Gastroesophageal sphincter (tissue), 4 donors: ENCODE measurements around the gene DAAM1. TPM values are rescaled to one million over a fixed set of nuclear protein-coding genes. Genes with fewer than 3 reads are reported as not detected.

Source experiments
- ATAC-seq: fragments of 150-250 bp; one replicate; pipeline ENCODE4 v1.9.1; 2016; ENCODE audit warnings: mild to moderate bottlenecking, moderate library complexity
- H3K27ac ChIP-seq, 4 donors: fragments of 200-600 bp; sonication (generic) in 3 of 4; 1 replicate in 3 of 4; 2 replicates in 1 of 4; pipeline ENCODE4 v1.5.1; 2016 to 2019
- H3K27me3 ChIP-seq: fragments of 200-600 bp; sonication (generic); one replicate; pipeline ENCODE4 v1.5.1; 2019
- H3K36me3 ChIP-seq, 2 donors: fragments of 200-600 bp; sonication (generic); one replicate each; pipeline ENCODE4 v1.5.1; 2019; ENCODE audit warnings: control low read depth in 1 of 2
- H3K4me1 ChIP-seq, 3 donors: fragments of 200-600 bp; sonication (generic); 1 replicate in 2 of 3; 2 replicates in 1 of 3; pipeline ENCODE4 v1.5.1; 2016 to 2019; ENCODE audit warnings: control low read depth in 2 of 3
- H3K4me3 ChIP-seq, 2 donors: fragments of 200-600 bp; sonication (generic); one replicate each; pipeline ENCODE4 v1.5.1; 2019; ENCODE audit warnings: mild to moderate bottlenecking in 1 of 2, moderate library complexity in 1 of 2
- H3K9me3 ChIP-seq, 3 donors: fragments of 200-600 bp; sonication (generic); one replicate each; pipeline ENCODE4 v1.5.1; 2017 to 2019; ENCODE audit warnings: control low read depth in 2 of 3
- EP300 ChIP-seq: sonication (generic); formaldehyde crosslinking; IDR thresholded peaks from one replicate; pipeline ENCODE4 v1.6.1; 2017; ENCODE audit warnings: antibody characterized with exemption, mild to moderate bottlenecking
- POLR2A ChIP-seq, 2 donors: fragments of 450-650 bp; IDR thresholded peaks; one replicate each; pipeline ENCODE4 v1.6.1; 2017; ENCODE audit warnings: antibody characterized with exemption in 2 of 2, mild to moderate bottlenecking in 2 of 2, moderate library complexity in 1 of 2
- POLR2AphosphoS5 ChIP-seq: sonication (generic); formaldehyde crosslinking; IDR thresholded peaks from one replicate; pipeline ENCODE4 v1.6.1; 2017; ENCODE audit warnings: antibody characterized with exemption
- WGBS, 2 donors: methylation state at CpG; one replicate each; pipeline ENCODE4 v1.1.5; 2018; ENCODE audit warnings: low coverage in 1 of 2; 5-methylcytosine and 5-hydroxymethylcytosine counted together
- total RNA-seq, 4 donors: library from RNA; depleted of rRNA; stranded (reverse); fragments of >200 nt; gene quantifications; one replicate each; pipeline ENCODE4 v1.1.0, GENCODE V29; 2016
- TF ChIP-seq, protein P1 (sequence below), 4 experiments: fragments of 200-600 bp in 2 of 4; fragments of 450-650 bp in 2 of 4; sonication (generic) in 1 of 4; IDR thresholded peaks; one replicate each; pipeline ENCODE4 v1.5.1; 2017 to 2019; ENCODE audit warnings: antibody characterized with exemption in 4 of 4, mild to moderate bottlenecking in 2 of 4, moderate library complexity in 2 of 4

The DAAM1 gene
- total RNA-seq, 4 donors from 2014 or later = 64.0 to 124 (median 87.3) TPM

DNA sequence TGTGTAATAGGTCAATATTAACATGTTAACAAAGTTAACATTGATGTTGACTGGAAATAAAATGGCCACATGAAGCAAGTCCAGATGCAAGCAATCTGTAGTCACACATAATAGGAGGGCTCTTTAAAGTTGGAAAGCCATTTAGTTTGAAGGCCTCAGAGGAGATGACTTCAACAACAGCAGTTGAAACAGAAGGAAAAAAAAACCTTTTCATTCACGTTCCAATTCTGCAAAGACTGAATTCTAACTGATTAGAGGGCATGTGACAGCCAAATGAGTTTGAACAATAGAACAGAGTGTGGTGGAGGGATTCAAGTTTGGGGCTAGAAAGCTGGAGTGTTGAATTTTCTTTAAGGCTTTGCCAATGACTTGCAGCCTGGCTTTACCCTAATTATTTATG is 41.5 kb upstream of the DAAM1 start:
- TF ChIP-seq, protein P1, sequence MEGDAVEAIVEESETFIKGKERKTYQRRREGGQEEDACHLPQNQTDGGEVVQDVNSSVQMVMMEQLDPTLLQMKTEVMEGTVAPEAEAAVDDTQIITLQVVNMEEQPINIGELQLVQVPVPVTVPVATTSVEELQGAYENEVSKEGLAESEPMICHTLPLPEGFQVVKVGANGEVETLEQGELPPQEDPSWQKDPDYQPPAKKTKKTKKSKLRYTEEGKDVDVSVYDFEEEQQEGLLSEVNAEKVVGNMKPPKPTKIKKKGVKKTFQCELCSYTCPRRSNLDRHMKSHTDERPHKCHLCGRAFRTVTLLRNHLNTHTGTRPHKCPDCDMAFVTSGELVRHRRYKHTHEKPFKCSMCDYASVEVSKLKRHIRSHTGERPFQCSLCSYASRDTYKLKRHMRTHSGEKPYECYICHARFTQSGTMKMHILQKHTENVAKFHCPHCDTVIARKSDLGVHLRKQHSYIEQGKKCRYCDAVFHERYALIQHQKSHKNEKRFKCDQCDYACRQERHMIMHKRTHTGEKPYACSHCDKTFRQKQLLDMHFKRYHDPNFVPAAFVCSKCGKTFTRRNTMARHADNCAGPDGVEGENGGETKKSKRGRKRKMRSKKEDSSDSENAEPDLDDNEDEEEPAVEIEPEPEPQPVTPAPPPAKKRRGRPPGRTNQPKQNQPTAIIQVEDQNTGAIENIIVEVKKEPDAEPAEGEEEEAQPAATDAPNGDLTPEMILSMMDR (IDR thresholded peaks at IDR 0.05) = no peak
- TF ChIP-seq POLR2AphosphoS5 = no peak
- no peak for TF ChIP-seq EP300
- no peak for TF ChIP-seq POLR2A (IDR thresholded peaks at IDR 0.05)
- 40 to 64% methylated on average over 1 of the region's 1 CpG for WGBS, 2 donors
- Histone ChIP-seq H3K27ac (no peak overlapping the region), H3K27me3 (no peaks in the 10 kb centered on the region), H3K9me3 (no peaks in the 10 kb centered on the region), H3K36me3 (no peaks in the 10 kb centered on the region), H3K4me3 (no peak overlapping the region), H3K4me1 (no peaks in the 10 kb centered on the region)
- ATAC-seq = no peak

DNA sequence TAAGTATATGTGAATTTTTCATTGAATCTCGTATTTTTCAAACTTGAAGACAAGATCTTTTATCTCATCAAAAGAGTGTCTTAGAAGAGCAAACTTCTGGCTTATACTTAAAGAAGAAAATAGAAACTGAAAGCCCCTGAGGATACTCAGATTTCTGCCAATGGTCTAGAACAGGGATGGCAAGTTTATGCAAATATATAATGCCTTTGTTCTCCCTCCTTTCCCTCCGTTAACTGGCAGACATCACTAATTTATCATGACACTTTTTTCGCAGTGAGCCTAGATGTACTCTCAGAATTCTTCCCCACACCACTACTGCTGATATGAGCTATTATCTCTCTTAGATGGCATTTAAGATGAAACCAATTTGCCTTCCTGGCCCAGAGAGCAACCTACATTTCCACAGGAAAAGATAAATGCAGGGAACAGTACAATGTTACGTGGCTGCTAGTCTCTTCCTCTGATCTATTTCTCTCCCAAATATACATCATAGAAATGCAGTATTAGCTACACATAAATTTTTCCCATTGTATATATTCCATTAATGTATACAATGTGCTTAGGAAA is 40.0 kb upstream of the DAAM1 start:
- no peaks in the 10 kb centered on the region for H3K9me3 ChIP-seq
- TF ChIP-seq POLR2AphosphoS5 (no peak), POLR2A (IDR thresholded peaks at IDR 0.05) (no peak), EP300 (no peak)
- TF ChIP-seq, protein P1 (IDR thresholded peaks at IDR 0.05) = no peak
- no peaks in the 10 kb centered on the region for H3K27me3 ChIP-seq
- H3K4me1 ChIP-seq = no peaks in the 10 kb centered on the region
- ATAC-seq = no peak
- WGBS, 2 donors = 75 to 85% methylated on average over 4 of the region's 4 CpGs
- no peak overlapping the region for H3K4me3 ChIP-seq
- no peaks in the 10 kb centered on the region for H3K36me3 ChIP-seq
- no peak overlapping the region for H3K27ac ChIP-seq

DNA sequence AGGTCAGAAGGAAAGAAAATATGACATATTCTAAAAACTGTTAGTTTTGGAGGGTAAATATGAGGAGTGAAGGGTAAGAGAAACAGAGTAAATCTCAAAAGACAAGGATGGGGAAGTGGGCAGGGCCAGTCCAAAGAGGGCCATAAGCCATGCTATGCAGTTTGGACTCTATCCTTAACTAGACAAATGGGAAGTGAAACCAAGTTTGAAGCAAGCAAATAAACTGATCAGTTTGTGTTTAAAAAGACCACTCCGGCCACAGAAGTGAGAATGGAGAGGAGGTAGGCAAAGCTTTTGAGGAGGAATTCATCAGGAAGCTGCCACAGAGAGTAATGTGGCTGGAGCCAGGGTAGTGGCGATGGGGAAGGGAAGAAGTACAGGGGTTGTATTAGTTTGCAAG is 37.5 kb upstream of the DAAM1 start:
- no peak for TF ChIP-seq EP300
- no peak for TF ChIP-seq POLR2A (IDR thresholded peaks at IDR 0.05)
- TF ChIP-seq, protein P1 (IDR thresholded peaks at IDR 0.05) = no peak
- no peak for TF ChIP-seq POLR2AphosphoS5
- 79 to 89% methylated on average over 1 to 2 of the region's 2 CpGs for WGBS, 2 donors
- Histone ChIP-seq H3K4me3 (no peak overlapping the region), H3K36me3 (no peaks in the 10 kb centered on the region), H3K9me3 (no peaks in the 10 kb centered on the region), H3K27me3 (no peaks in the 10 kb centered on the region), H3K4me1 (no peaks in the 10 kb centered on the region), H3K27ac (no peak overlapping the region)
- ATAC-seq = no peak

DNA sequence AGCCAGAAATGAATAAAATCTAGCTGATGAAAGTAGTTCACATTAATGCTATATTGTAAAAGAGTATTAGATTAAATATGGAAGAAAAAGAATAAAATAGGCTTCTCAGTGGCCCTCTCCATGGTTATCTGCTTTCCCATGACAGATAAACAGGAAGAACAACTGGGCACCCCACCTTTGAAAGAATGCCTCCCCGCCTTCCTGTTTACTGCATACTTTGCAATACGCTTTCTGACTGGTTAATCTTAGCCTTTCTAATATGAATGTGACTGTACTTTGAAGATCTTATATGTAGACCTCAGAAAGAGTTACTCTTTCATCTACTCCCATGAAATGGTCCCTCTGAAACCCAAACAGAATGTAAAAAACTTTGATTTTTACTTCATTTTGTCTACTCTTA is 34.1 kb upstream of the DAAM1 start:
- no peaks in the 10 kb centered on the region for H3K27me3 ChIP-seq
- no peaks in the 10 kb centered on the region for H3K36me3 ChIP-seq
- no peak overlapping the region for H3K27ac ChIP-seq
- no peaks in the 10 kb centered on the region for H3K4me1 ChIP-seq
- WGBS, 2 donors = 63 to 95% methylated on average over 2 of the region's 2 CpGs
- no peak overlapping the region for H3K4me3 ChIP-seq
- TF ChIP-seq, protein P1 (IDR thresholded peaks at IDR 0.05) = no peak
- TF ChIP-seq POLR2A (IDR thresholded peaks at IDR 0.05) = no peak
- TF ChIP-seq POLR2AphosphoS5 = no peak
- no peak for TF ChIP-seq EP300
- ATAC-seq = no peak
- no peaks in the 10 kb centered on the region for H3K9me3 ChIP-seq

DNA sequence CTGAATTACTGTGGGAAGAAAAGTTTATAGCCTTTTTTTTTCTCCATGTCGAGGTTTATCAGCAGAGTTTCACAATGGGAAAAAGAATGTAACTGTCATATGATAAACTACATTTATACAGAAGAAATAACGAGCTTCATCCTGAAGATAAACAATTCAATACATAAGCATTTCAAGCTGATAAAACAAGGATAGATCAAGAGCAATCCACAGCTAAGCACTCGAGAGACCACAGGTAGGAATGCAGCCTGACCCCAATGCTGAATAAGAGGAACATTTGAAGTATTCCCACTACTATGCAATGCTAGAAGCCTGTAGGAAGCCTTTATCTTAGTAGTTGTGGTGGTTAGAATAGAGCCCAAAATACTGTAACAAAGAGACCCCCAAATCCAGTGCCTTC is 32.6 kb upstream of the DAAM1 start:
- Histone ChIP-seq H3K27ac (no peak overlapping the region), H3K4me1 (peaks cover 0 to 3% (median 0%) of the 10 kb centered on the region in 3 donors), H3K27me3 (no peaks in the 10 kb centered on the region), H3K9me3 (no peaks in the 10 kb centered on the region), H3K36me3 (no peaks in the 10 kb centered on the region), H3K4me3 (no peak overlapping the region)
- WGBS, 2 donors = 50 to 72% methylated on average over 3 of the region's 3 CpGs
- TF ChIP-seq EP300 (no peak), POLR2AphosphoS5 (no peak), POLR2A (IDR thresholded peaks at IDR 0.05) (no peak)
- TF ChIP-seq, protein P1 (IDR thresholded peaks at IDR 0.05) = no peak
- no peak for ATAC-seq
